Fibroblast of the aortic adventitia (primary cell): ENCODE data around the gene TIMM21. TPM values are rescaled to one million over a fixed set of nuclear protein-coding genes. Genes with fewer than 3 reads are reported as not detected.
A peak's percentile ranks its signal among the peaks of the same experiment; 100 is the strongest.

Experiments
- DNase-seq: peaks from one replicate; pipeline ENCODE4 v3.0.0-alpha.2; 2010; ENCODE audit warnings: low read depth
- H3K4me3 ChIP-seq: 2 replicates; pipeline ENCODE4 v1.5.1; 2011; ENCODE audit warnings: low read depth, mild to moderate bottlenecking, control low read depth, low read length, moderate library complexity
- CTCF ChIP-seq: IDR thresholded peaks from 2 replicates; pipeline ENCODE4 v1.5.1; 2011; ENCODE audit warnings: mild to moderate bottlenecking, low read length, control low read depth, inconsistent platforms; ENCODE audit not compliant: insufficient read depth
- total RNA-seq: library from RNA; depleted of rRNA; stranded (reverse); fragments of >200 nt; gene quantifications from 2 replicates; pipeline ENCODE4 v1.2.3, GENCODE V29; 2012; ENCODE audit warnings: low replicate concordance

TIMM21 gene
- total RNA-seq, 1 donor: 34.5 TPM

DNA sequence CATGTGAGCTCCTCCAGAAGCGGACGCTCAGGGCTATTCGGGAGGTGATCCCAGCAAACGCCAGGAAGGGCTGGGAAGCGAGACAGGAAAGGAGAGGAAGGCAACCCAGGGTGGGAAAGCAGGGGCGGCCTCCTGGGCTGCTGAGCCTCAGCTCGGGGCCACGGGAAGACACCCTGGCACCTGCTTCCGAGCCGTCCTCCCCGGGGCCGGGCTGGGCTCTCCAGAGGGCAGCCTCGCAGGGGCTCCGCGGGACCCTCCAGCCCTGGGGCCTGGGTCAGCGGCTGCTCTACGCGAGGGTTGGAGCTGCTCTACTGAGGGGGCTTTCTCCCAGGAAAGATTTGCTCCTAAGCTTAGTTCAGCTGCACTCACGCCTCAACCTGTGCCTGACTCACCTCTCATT lies 34.0 kb downstream of the TIMM21 start:
- H3K4me3 ChIP-seq: no peak overlapping the region
- TF ChIP-seq CTCF: no peak
- no peak for DNase-seq

DNA sequence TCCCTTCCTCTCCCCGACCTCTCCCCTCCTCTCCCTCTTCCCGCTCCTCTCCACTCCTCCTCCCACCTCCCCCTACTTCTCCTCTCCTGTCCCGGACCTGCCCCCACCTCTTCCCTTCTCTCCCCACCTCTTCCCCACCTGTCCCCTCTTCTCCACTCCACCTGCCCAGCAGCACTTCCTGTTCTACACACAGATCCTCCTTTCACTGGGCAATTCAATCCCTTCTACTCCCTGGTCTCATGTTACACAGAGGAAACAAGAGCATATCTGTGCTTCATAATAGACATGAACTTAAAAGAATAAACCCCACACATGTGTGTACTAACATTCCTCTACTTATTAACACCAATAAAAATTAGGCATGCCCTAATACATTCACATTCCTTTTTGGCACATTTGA lies 34.8 kb downstream of the TIMM21 start:
- DNase-seq: no peak
- TF ChIP-seq CTCF: no peak
- H3K4me3 ChIP-seq: no peak overlapping the region

GRCh38 chr18:74184875-74185274 lies 36.6 kb downstream of the TIMM21 start:
- TF ChIP-seq CTCF: no peak
- H3K4me3 ChIP-seq: no peak overlapping the region
- DNase-seq: no peak

DNA sequence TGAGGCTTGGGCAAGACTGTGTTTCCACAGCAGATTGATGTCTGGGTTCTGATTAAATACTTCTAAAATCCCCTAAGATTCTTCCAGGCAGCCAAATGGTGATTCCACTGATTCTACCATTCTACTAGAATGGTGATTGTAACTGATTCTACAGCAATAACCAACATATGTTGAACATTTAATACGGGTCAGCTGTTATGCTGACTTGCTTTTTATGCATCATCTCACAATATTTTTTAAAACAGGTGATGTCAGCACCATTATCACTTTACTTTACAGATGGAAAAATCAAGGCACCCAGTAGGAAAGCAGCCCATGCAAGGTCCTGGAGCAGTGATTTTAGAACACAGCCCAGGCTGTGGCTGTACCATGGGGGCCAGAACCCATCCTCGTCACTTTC lies 37.5 kb downstream of the TIMM21 start:
- H3K4me3 ChIP-seq: no peak overlapping the region
- no peak for TF ChIP-seq CTCF
- no peak for DNase-seq

GRCh38 chr18:74186661-74187060 lies 38.3 kb downstream of the TIMM21 start:
- TF ChIP-seq CTCF: no peak
- no peak for DNase-seq
- no peak overlapping the region for H3K4me3 ChIP-seq

DNA sequence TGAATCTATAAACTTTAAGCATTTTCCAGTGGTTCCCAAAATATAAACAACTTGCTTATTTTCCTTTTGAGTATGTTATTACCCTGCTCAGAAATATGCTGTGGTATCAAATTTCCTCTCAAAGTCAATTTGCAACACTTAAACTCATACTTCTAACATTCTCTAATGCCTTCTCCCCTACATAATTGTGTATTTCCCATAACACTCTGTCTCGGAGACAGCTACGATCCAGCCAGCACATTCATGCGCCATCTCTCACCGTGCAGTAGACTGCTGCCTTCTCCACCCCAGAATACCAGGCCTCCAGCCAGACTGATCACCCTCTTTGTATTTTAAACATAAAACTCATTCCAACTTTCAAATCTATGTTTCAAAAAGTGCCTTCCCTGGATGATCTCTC lies 41.8 kb downstream of the TIMM21 start:
- no peak overlapping the region for H3K4me3 ChIP-seq
- no peak for TF ChIP-seq CTCF
- DNase-seq: peak; percentile 36

DNA sequence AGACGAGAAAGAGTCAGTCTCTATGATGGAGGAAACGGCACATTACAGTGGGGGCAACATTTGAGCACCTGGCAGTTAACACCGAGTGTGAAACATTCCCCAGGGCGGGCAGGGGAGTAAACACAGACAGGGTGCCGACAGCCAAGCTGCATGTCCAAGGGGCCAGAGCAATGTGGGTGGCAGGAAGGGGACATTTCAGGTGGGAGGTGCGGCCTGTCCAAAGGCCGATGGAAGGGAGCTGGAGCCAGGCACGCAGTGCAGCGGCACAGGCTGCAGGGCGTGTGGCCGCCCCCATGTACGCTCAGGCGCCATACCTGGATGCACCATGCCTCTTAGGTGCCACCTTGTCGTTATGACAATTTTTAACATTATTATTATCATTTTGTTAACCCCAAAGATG lies 43.3 kb downstream of the TIMM21 start:
- TF ChIP-seq CTCF: no peak
- DNase-seq: no peak
- no peak overlapping the region for H3K4me3 ChIP-seq
